Measurements from ENCODE around the gene UQCC2. TPM values are rescaled to one million over a fixed set of nuclear protein-coding genes. Genes with fewer than 3 reads are reported as not detected.

The UQCC2 gene
- total and polyA plus RNA-seq, 3 donors from 2014 or later: 18.1 to 119 (median 36.2) TPM

DNA sequence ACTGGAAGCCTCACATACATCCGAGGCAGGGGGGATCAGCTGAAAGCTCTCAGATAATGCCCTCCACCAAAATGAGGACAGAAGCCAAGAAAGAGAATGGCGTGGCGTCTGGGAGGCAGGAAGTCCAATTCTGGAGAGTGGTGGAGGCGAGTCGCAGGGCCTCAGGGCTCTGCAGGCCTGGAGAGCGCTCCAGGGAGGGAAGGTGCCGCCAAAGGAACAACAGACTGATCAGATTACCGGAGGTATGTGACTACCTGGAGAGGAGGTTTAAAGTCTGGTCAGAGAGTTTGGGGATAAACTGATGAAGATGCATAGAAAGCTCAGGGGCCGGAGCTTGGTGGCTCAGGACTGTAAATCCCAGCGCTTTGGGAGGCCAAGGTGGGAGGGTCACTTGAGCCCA is 46.4 kb upstream of the UQCC2 start:
- H3K9me3 ChIP-seq: no peaks in the 10 kb centered on the region
- DNase-seq: no peak
- 86 to 92% methylated on average over 10 of the region's 10 CpGs for WGBS, 2 donors
- H3K36me3 ChIP-seq (ENCODE audit: low read depth, missing control alignments): no peaks in the 10 kb centered on the region
- H3K4me3 ChIP-seq: no peak overlapping the region
- peaks cover 16% of the 10 kb centered on the region for H3K4me1 ChIP-seq
- no peak for TF ChIP-seq POLR2A (IDR thresholded peaks at IDR 0.05)
- TF ChIP-seq, protein P1, sequence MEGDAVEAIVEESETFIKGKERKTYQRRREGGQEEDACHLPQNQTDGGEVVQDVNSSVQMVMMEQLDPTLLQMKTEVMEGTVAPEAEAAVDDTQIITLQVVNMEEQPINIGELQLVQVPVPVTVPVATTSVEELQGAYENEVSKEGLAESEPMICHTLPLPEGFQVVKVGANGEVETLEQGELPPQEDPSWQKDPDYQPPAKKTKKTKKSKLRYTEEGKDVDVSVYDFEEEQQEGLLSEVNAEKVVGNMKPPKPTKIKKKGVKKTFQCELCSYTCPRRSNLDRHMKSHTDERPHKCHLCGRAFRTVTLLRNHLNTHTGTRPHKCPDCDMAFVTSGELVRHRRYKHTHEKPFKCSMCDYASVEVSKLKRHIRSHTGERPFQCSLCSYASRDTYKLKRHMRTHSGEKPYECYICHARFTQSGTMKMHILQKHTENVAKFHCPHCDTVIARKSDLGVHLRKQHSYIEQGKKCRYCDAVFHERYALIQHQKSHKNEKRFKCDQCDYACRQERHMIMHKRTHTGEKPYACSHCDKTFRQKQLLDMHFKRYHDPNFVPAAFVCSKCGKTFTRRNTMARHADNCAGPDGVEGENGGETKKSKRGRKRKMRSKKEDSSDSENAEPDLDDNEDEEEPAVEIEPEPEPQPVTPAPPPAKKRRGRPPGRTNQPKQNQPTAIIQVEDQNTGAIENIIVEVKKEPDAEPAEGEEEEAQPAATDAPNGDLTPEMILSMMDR (IDR thresholded peaks at IDR 0.05): no peak
- H3K27ac ChIP-seq: no peak overlapping the region
- intact Hi-C loops (cut with DNase I; ENCODE audit: low total_unique reads): loop anchor here (10.0 kb wide), 1 partner anchor 397 kb away; no protein-coding TSS in a partner anchor
- no peaks in the 10 kb centered on the region for H3K27me3 ChIP-seq

DNA sequence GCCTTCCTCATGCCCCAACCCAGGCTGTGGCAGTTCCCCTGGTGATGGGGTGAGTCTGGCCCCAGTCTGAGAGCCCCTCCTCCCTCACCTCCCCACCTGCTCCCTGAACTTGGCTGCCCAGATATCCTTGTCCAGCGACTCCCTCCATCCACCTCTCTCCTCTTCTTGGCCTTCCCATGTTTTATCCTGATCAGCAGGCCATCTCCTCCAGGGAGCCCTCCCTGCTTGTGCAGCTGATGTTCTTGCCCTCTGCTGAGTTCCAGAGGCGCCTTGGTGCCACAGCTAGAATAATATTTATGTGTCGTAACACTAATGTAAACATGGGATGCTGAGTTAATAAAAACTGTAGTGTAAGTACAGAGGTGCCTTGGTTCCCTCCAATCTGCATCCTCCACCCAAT is 45.6 kb upstream of the UQCC2 start:
- 84 to 89% methylated on average over 3 of the region's 3 CpGs for WGBS, 2 donors
- Histone ChIP-seq H3K4me1 (peaks cover 14% of the 10 kb centered on the region), H3K27me3 (no peaks in the 10 kb centered on the region), H3K4me3 (no peak overlapping the region), H3K9me3 (no peaks in the 10 kb centered on the region), H3K27ac (no peak overlapping the region), H3K36me3 (ENCODE audit: low read depth, missing control alignments) (no peaks in the 10 kb centered on the region)
- DNase-seq: no peak
- intact Hi-C loops (cut with DNase I; ENCODE audit: low total_unique reads): loop anchor here (10.0 kb wide), 1 partner anchor 398 kb away; no protein-coding TSS in a partner anchor
- TF ChIP-seq, protein P1 (IDR thresholded peaks at IDR 0.05): no peak
- no peak for TF ChIP-seq POLR2A (IDR thresholded peaks at IDR 0.05)

DNA sequence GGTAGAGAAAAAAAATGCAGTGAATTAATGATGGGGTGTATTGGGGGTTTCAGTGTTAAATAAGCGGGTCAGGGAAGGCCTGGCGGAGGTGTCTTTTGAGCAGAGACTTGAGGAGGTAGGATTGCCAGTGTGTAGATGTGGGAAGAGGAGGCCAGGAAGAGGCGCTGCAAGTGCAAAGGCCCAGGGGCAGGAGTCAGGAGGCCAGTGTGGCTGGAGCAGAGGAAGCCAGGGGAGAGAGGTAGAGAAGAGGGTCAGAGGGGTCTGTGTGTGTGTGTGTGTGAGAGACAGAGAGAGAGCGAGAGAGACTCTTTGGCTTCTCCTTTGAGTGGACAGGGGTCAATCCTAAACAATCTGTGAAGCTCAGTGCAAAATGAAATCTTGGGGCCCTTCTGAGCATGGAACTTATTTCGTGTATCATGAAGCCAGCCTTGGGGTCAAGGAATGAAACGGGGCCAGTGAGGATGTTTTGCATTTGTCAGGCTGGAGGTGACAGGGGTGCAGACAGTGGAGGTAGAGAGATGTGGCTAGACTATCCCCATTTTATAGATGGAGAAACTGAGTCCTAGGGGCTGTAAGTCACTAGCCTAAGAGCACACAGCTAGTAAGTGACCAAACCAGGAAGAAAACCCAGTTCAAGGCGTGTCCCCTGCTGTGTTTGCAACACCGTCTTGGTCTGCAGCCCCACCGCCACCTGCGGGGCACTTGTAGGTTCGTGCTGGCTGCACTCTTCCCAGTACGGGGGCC is 44.9 kb upstream of the UQCC2 start:
- Histone ChIP-seq H3K36me3 (ENCODE audit: low read depth, missing control alignments) (no peaks in the 10 kb centered on the region), H3K27ac (no peak overlapping the region), H3K27me3 (no peaks in the 10 kb centered on the region), H3K9me3 (no peaks in the 10 kb centered on the region), H3K4me1 (peaks cover 6% of the 10 kb centered on the region), H3K4me3 (no peak overlapping the region)
- TF ChIP-seq, protein P1 (IDR thresholded peaks at IDR 0.05): no peak
- TF ChIP-seq POLR2A (IDR thresholded peaks at IDR 0.05): no peak
- WGBS, 2 donors: 87 to 89% methylated on average over 12 of the region's 12 CpGs
- DNase-seq: no peak
- intact Hi-C loops (cut with DNase I; ENCODE audit: low total_unique reads): loop anchor here (10.0 kb wide), 1 partner anchor 398 kb away; no protein-coding TSS in a partner anchor

DNA sequence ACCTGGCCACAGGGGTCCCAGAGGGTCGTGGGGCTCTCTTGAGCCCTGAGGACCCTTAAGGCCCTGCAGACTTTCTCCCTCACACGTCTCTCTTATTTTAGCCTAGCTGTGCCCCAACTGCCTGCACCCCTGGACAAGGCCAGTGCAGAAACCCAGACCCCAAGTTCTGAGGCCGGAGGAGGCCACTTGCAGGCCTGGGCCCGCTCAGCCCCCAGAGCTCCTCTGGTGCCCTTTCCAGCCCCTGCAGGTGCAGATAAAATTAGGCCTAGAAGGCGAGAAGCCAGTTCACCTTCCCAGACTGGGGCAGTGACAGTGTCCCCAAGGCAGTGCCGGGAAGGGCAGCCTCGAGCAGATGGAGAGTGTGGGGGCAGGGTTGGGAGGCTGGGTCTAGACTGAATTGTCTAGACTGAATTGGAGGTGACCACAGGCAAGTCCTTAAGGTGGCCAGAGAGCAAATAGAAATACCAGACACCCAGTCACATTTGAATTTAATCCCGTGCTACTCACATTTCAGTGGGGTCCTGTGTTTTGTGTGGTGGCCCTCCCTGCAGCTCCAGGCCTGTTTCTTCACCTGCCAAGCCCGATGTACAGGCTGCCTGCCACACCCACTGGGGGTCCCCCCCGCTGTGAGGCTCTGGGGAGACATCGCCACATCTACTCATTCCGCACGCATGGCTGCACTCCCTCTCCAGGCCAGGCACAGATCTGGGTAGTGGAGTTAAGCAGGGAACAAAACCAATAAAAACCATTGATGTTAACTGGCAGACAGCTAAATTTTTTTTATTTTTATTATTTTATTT is 43.8 kb upstream of the UQCC2 start:
- 86 to 89% methylated on average over 9 to 13 of the region's 13 CpGs for WGBS, 2 donors
- Histone ChIP-seq H3K4me1 (peaks cover 6% of the 10 kb centered on the region), H3K9me3 (no peaks in the 10 kb centered on the region), H3K27me3 (no peaks in the 10 kb centered on the region), H3K36me3 (ENCODE audit: low read depth, missing control alignments) (no peaks in the 10 kb centered on the region), H3K4me3 (no peak overlapping the region), H3K27ac (no peak overlapping the region)
- TF ChIP-seq, protein P1 (IDR thresholded peaks at IDR 0.05): no peak
- no peak for TF ChIP-seq POLR2A (IDR thresholded peaks at IDR 0.05)
- intact Hi-C loops (cut with DNase I; ENCODE audit: low total_unique reads): loop anchor here (10.0 kb wide), 1 partner anchor 400 kb away; no protein-coding TSS in a partner anchor
- no peak for DNase-seq

Measured in testis (tissue), 3 donors.